OCI-LY3 (cell line): ENCODE data around the gene ZNF747.

ENCODE experiments used
- CTCF ChIP-seq: fragments of 200-600, 300-600 bp; sonication (generic); IDR thresholded peaks from 2 replicates; pipeline ENCODE4 v1.5.1; 2014; ENCODE audit warnings: antibody characterized with exemption, low read length, low read depth
- EZH2phosphoT487 ChIP-seq: fragments of 200-600 bp; shearing (Covaris generic); IDR thresholded peaks from 2 replicates; pipeline ENCODE4 v1.6.1; 2018; ENCODE audit warnings: antibody characterized with exemption, mixed run types, low read depth

GRCh38 chr16:30511509-30511908, 23.1 kb downstream of the ZNF747 start:
- TF ChIP-seq CTCF (no peak), EZH2phosphoT487 (no peak)
